GM12878 (cell line): ENCODE data around the gene RABGEF1. TPM values are rescaled to one million over a fixed set of nuclear protein-coding genes. Genes with fewer than 3 reads are reported as not detected.

Experiments used
- ATAC-seq: fragments of 200-7000 bp; cut with Tn5 transposase; 3 replicates; pipeline ENCODE4 v1.9.1; 2020; ENCODE audit warnings: mild to moderate bottlenecking, moderate library complexity
- BruUV-seq: library from RNA; stranded (reverse); fragments of 400-500 nt; replicated peaks from 2 replicates; lab custom pipeline; 2021; lab: Mats Ljungman, UMichigan
- CTCF ChIA-PET: fragments of 300-600 bp; sonication (Branson Sonifier 250); formaldehyde crosslinking; extraction: SDS; loops from one replicate; lab custom pipeline; 2021; ENCODE audit warnings: inconsistent platforms; lab: Yijun Ruan, JAX
- POLR2A ChIA-PET: fragments of 350-600 bp; formaldehyde crosslinking; extraction: SDS; loops from one replicate; lab custom pipeline; 2021; ENCODE audit warnings: inconsistent platforms; lab: Charles Lee
- RAD21 ChIA-PET: fragments of 300-600 bp; sonication (Branson Sonifier 250); formaldehyde crosslinking; loops from one replicate; lab custom pipeline; 2023; ENCODE audit warnings: antibody characterized with exemption; ENCODE audit not compliant: unreplicated experiment; lab: Charles Lee
- SMC1A ChIA-PET: fragments of 300-600 bp; sonication (Branson Sonifier 250); formaldehyde crosslinking; loops from one replicate; lab custom pipeline; 2023; ENCODE audit not compliant: unreplicated experiment, uncharacterized antibody; lab: Charles Lee
- DNase-seq: peaks from one replicate; pipeline ENCODE4 v3.0.0-alpha.2; 2011; ENCODE audit warnings: low read depth, low spot score
- FAIRE-seq: peaks from 3 replicates; lab custom pipeline; 2011; peaks lifted over from hg19 to GRCh38; lab: Jason Lieb, UNC
- H2AFZ ChIP-seq: 2 replicates; pipeline ENCODE4 v1.6.0; 2011; ENCODE audit warnings: low read depth, low read length, control low read depth; ENCODE audit not compliant: control insufficient read depth
- H3K27ac ChIP-seq: 2 replicates; pipeline ENCODE4 v1.5.1; 2011; ENCODE audit warnings: control low read depth; ENCODE audit not compliant: control insufficient read depth, insufficient read depth
- H3K27me3 ChIP-seq, 2 experiments: replicated peaks in 1 of 2; 2 replicates each; pipeline versions ENCODE4 v1.6.0 to v1.6.1; 2011; ENCODE audit warnings: low read length in 1 of 2; ENCODE audit not compliant: control insufficient read depth in 2 of 2, insufficient read depth in 2 of 2
- H3K36me3 ChIP-seq, 2 experiments: 2 replicates each; pipeline ENCODE4 v1.5.1; 2011; ENCODE audit warnings: low read length in 1 of 2; ENCODE audit not compliant: control insufficient read depth in 2 of 2, insufficient read depth in 2 of 2
- H3K4me1 ChIP-seq: 2 replicates; pipeline ENCODE4 v1.6.1; 2011; ENCODE audit warnings: mild to moderate bottlenecking, low read length, moderate library complexity, mixed read lengths; ENCODE audit not compliant: control insufficient read depth, insufficient read depth
- H3K4me2 ChIP-seq: 2 replicates; pipeline ENCODE4 v1.6.0; 2011; ENCODE audit warnings: control low read depth; ENCODE audit not compliant: control insufficient read depth, insufficient read depth
- H3K4me3 ChIP-seq: fragments of 200-600 bp; sonication (generic); 2 replicates; pipeline ENCODE4 v1.5.1; 2016
- H3K79me2 ChIP-seq: 2 replicates; pipeline ENCODE4 v1.6.0; 2011; ENCODE audit warnings: low read length; ENCODE audit not compliant: control insufficient read depth, insufficient read depth
- H3K9ac ChIP-seq: 2 replicates; pipeline ENCODE4 v1.8.0; 2011; ENCODE audit warnings: low read length, control low read depth, mixed read lengths; ENCODE audit not compliant: control insufficient read depth, insufficient read depth
- H3K9me3 ChIP-seq: replicated peaks from 3 replicates; pipeline ENCODE4 v1.5.1; 2011; ENCODE audit warnings: mild to moderate bottlenecking, low read length; ENCODE audit not compliant: control insufficient read depth, insufficient read depth
- H4K20me1 ChIP-seq: 2 replicates; pipeline ENCODE4 v1.6.0; 2011; ENCODE audit not compliant: control insufficient read depth, insufficient read depth
- GABPA ChIP-seq: IDR thresholded peaks from 2 replicates; pipeline ENCODE4 v1.6.1; 2014; ENCODE audit warnings: antibody characterized with exemption, low read depth, mild to moderate bottlenecking, inconsistent platforms
- IRF5 ChIP-seq: fragments of 450-650 bp; IDR thresholded peaks from 2 replicates; pipeline ENCODE4 v1.6.1; 2017; ENCODE audit warnings: borderline replicate concordance
- REST ChIP-seq: IDR thresholded peaks from 2 replicates; pipeline ENCODE4 v1.6.1; 2012; ENCODE audit warnings: mild to moderate bottlenecking, low read depth, low read length
- SIN3A ChIP-seq: IDR thresholded peaks from 2 replicates; pipeline ENCODE4 v1.6.1; 2012; ENCODE audit warnings: low read depth, low read length, improper control_type of control experiment
- SIX5 ChIP-seq: IDR thresholded peaks from 2 replicates; pipeline ENCODE4 v1.6.1; 2011; ENCODE audit warnings: mild to moderate bottlenecking, low read depth, low read length, moderate library complexity; ENCODE audit not compliant: severe bottlenecking
- ZNF24 ChIP-seq: fragments of 450-650 bp; IDR thresholded peaks from 2 replicates; pipeline ENCODE4 v1.6.1; 2017; ENCODE audit warnings: antibody characterized with exemption, mild to moderate bottlenecking
- WGBS: methylation state at CpG from one replicate; pipeline ENCODE4 v1.1.6; 2016; ENCODE audit warnings: low lambda C conversion rate; ENCODE audit not compliant: insufficient replicate concordance, insufficient coverage; ENCODE audit errors: missing lambda C conversion rate; 5-methylcytosine and 5-hydroxymethylcytosine counted together
- in situ Hi-C: fragments of 300-500 bp; cut with MboI; formaldehyde crosslinking; loops from 9 replicates; pipeline ENCODE4 v1.14.3; 2018; ENCODE audit warnings: mixed read lengths
- intact Hi-C: fragments of 100-400 bp; cut with micrococcal nuclease; formaldehyde crosslinking; loops from one replicate; pipeline ENCODE4 v1.14.2; 2022; ENCODE audit not compliant: unreplicated experiment
- polyA plus RNA-seq, 11 experiments: library from polyadenylated mRNA; depleted of rRNA in 4 of 11; unstranded in 6 of 11; stranded (reverse) in 5 of 11; fragments of >200 nt; fragmentation: Nextera tagmentation in 4 of 11; fragmentation: Illumina TruSeq in 1 of 11; extraction: Ambion mirVana in 4 of 11; extraction: Trizol in 1 of 11; gene quantifications; 1 replicate in 1 of 11; 2 replicates in 10 of 11; pipeline versions ENCODE4 v1.2.1 to v1.2.3, GENCODE V29; 2011 to 2016; ENCODE audit warnings: inconsistent platforms in 2 of 11, missing spikeins in 2 of 11, low read depth in 1 of 11
- total RNA-seq, 4 experiments: library from RNA; depleted of rRNA in 3 of 4; stranded (reverse); fragments of >200 nt in 3 of 4; fragmentation: Illumina TruSeq in 1 of 4; extraction: Trizol in 1 of 4; gene quantifications; 2 replicates each; pipeline versions ENCODE4 v1.2.1 to v1.2.3, GENCODE V29; 2013 to 2021

Gene RABGEF1
- total and polyA plus RNA-seq, 10 of the 15 experiments (the other 5 are each of a cell fraction or from before 2014, with no cell fraction given) = 10.2 to 36.4 (median 26.1) TPM

- TF ChIP-seq IRF5 = no peak
- TF ChIP-seq, all 136 proteins: peak for 0
Measured at GRCh38 chr7:66756889-66757288, 16.4 kb downstream of the RABGEF1 start (continued).

GRCh38 chr7:66757939-66758338 is 17.4 kb downstream of the RABGEF1 start:
- TF ChIP-seq SIN3A = no peak
- no peak for TF ChIP-seq REST
- no peak for TF ChIP-seq GABPA
- no peak for TF ChIP-seq ZNF24
- TF ChIP-seq SIX5 = no peak
- TF ChIP-seq, all 136 proteins: peak for 0
- Histone ChIP-seq H3K9me3 (no peaks in the 10 kb centered on the region; the same call in 2 of the 3 replicates), H4K20me1 (no peaks in the 10 kb centered on the region), H2AFZ (no peak overlapping the region), H3K4me1 (peaks cover 18% of the 10 kb centered on the region), H3K9ac (no peak overlapping the region), H3K4me3 (no peak overlapping the region), H3K4me2 (no peak overlapping the region; the same call in 1 of the 2 replicates), H3K79me2 (peaks cover 66% of the 10 kb centered on the region), H3K27me3 (no peaks in the 10 kb centered on the region), H3K27ac (peak overlapping the region; percentile 58; the same call in 1 of the 2 replicates), H3K36me3 (no peaks in the 10 kb centered on the region; a peak in 1 of 4 replicates)
- WGBS = 71% methylated on average over 6 of the region's 6 CpGs
- POLR2A ChIA-PET = no interaction called here
- no peak for DNase-seq
- no TSS peak for BruUV-seq
- SMC1A ChIA-PET = interaction anchor here (0.9 kb wide), 1 partner anchor 8 kb away, joined by 3 read pairs; no protein-coding TSS in a partner anchor
- no peak for ATAC-seq
- no peak for FAIRE-seq
- RAD21 ChIA-PET = interaction anchor here (1.0 to 1.9 kb wide), 2 partner anchors 12 kb away, joined by 3 to 4 read pairs; no protein-coding TSS in a partner anchor
- intact Hi-C loops = no loop called here
- in situ Hi-C loops = no loop called here
- CTCF ChIA-PET = no interaction called here
